HEK293 (cell line): ENCODE measurements around the gene UBE2M.
"Not testable (repeated sequence)": the region's sequence is repeated elsewhere in the genome, so short reads cannot be mapped to it uniquely, and the experiment has no call there.

Experiments
- IKZF3 ChIP-seq: fragments of 450-650 bp; IDR thresholded peaks from 2 replicates; pipeline ENCODE4 v1.5.0; 2018; ENCODE audit warnings: missing biosample characterization, mild to moderate bottlenecking, missing genetic modification characterization, moderate library complexity
- KLF16 ChIP-seq: fragments of 450-650 bp; formaldehyde crosslinking; IDR thresholded peaks from 2 replicates; pipeline ENCODE4 v1.5.1; 2017; ENCODE audit warnings: missing biosample characterization, missing genetic modification characterization
- TCF7L2 ChIP-seq: IDR thresholded peaks from 2 replicates; pipeline ENCODE4 v1.6.1; 2011; ENCODE audit warnings: low read depth, mild to moderate bottlenecking, inconsistent platforms, low read length, moderate library complexity, borderline replicate concordance
- ZBTB10 ChIP-seq: fragments of 450-650 bp; formaldehyde crosslinking; IDR thresholded peaks from 2 replicates; pipeline ENCODE4 v1.5.1; 2016; ENCODE audit warnings: missing biosample characterization, missing genetic modification characterization
- ZNF121 ChIP-seq: fragments of 450-650 bp; formaldehyde crosslinking; IDR thresholded peaks from 2 replicates; pipeline ENCODE4 v1.5.1; 2016; ENCODE audit warnings: missing biosample characterization, missing genetic modification characterization
- ZNF362 ChIP-seq: fragments of 450-650 bp; formaldehyde crosslinking; IDR thresholded peaks from 2 replicates; pipeline ENCODE4 v1.5.1; 2016; ENCODE audit warnings: missing biosample characterization, missing genetic modification characterization
- ZNF639 ChIP-seq: fragments of 450-650 bp; formaldehyde crosslinking; IDR thresholded peaks from 2 replicates; pipeline ENCODE4 v1.5.1; 2016; ENCODE audit warnings: missing biosample characterization, missing genetic modification characterization

GRCh38 chr19:58542641-58543372, 15.6 kb downstream of the UBE2M start:
- not testable (repeated sequence) for TF ChIP-seq ZNF362; TCF7L2; IKZF3; ZNF639; ZBTB10 (tag by site-specific recombination); ZNF121 (tag by site-specific recombination); KLF16 (tag by site-specific recombination)
